H1 (cell line): ENCODE results near the gene CLDN14. TPM values are rescaled to one million over a fixed set of nuclear protein-coding genes. Genes with fewer than 3 reads are reported as not detected.
"Not testable (repeated sequence)": the region's sequence is repeated elsewhere in the genome, so short reads cannot be mapped to it uniquely, and the experiment has no call there.

ENCODE experiments used
- CTCF ChIA-PET: fragments of 300-600 bp; sonication (Branson Sonifier 250); formaldehyde crosslinking; loops from one replicate; lab custom pipeline; 2021; ENCODE audit not compliant: partially characterized antibody; lab: Charles Lee
- POLR2A ChIA-PET: fragments of 300-600 bp; sonication (Branson Sonifier 250); formaldehyde crosslinking; loops from one replicate; lab custom pipeline; 2021; ENCODE audit warnings: inconsistent platforms; ENCODE audit not compliant: partially characterized antibody; lab: Charles Lee
- DNase-seq, 2 experiments: peaks; one replicate each; pipeline versions ENCODE4 v3.0.0 to v3.0.0-alpha.2; 2010 to 2022; ENCODE audit warnings: low spot score in 2 of 2, low read depth in 1 of 2, mixed read lengths in 1 of 2
- FAIRE-seq: peaks from 2 replicates; lab custom pipeline; 2011; peaks lifted over from hg19 to GRCh38; lab: Jason Lieb, UNC
- H2AFZ ChIP-seq: 2 replicates; pipeline ENCODE4 v1.8.1; 2012; ENCODE audit warnings: low read length, inconsistent platforms
- H2AK5ac ChIP-seq: 2 replicates; pipeline ENCODE4 v1.6.1; 2013; ENCODE audit warnings: low read depth, low read length
- H2BK120ac ChIP-seq: replicated peaks from 2 replicates; pipeline ENCODE3; 2013; ENCODE audit warnings: low read depth, low read length, inconsistent platforms
- H2BK12ac ChIP-seq: 2 replicates; pipeline ENCODE4 v1.6.1; 2013; ENCODE audit warnings: low read depth, low read length
- H2BK15ac ChIP-seq: 2 replicates; pipeline ENCODE4 v1.6.1; 2013; ENCODE audit warnings: low read length
- H2BK20ac ChIP-seq: 2 replicates; pipeline ENCODE4 v1.6.1; 2013; ENCODE audit warnings: low read length
- H2BK5ac ChIP-seq: 2 replicates; pipeline ENCODE4 v1.6.1; 2013; ENCODE audit warnings: low read depth, low read length
- H3K14ac ChIP-seq: 2 replicates; pipeline ENCODE4 v1.6.1; 2013; ENCODE audit warnings: inconsistent platforms; ENCODE audit not compliant: insufficient read length
- H3K18ac ChIP-seq: 2 replicates; pipeline ENCODE4 v1.6.1; 2013; ENCODE audit warnings: low read length; ENCODE audit errors: extremely low read depth
- H3K23ac ChIP-seq: 2 replicates; pipeline ENCODE4 v1.6.1; 2013; ENCODE audit warnings: inconsistent platforms; ENCODE audit not compliant: insufficient read length
- H3K23me2 ChIP-seq: 2 replicates; pipeline ENCODE4 v1.6.1; 2013; ENCODE audit warnings: low read depth, low read length
- H3K27ac ChIP-seq: 2 replicates; pipeline ENCODE4 v1.6.1; 2011; ENCODE audit warnings: low read depth, low read length, inconsistent platforms
- H3K27me3 ChIP-seq, 4 experiments: replicated peaks in 1 of 4; 1 replicate in 1 of 4; 2 replicates in 3 of 4; pipeline versions ENCODE4 v1.6.1 to v1.8.1; 2011 to 2013; ENCODE audit warnings: low read length in 3 of 4, mild to moderate bottlenecking in 3 of 4, inconsistent platforms in 2 of 4, mixed read lengths in 2 of 4, moderate library complexity in 1 of 4; ENCODE audit not compliant: control insufficient read depth in 3 of 4, insufficient read depth in 3 of 4; ENCODE audit errors: extremely low read depth in 1 of 4
- H3K36me3 ChIP-seq, 4 experiments: 2 replicates each; pipeline versions ENCODE4 v1.6.1 to v1.8.1; 2011 to 2013; ENCODE audit warnings: mild to moderate bottlenecking in 4 of 4, low read length in 3 of 4, moderate library complexity in 2 of 4, control low read depth in 1 of 4, inconsistent platforms in 1 of 4; ENCODE audit not compliant: insufficient read depth in 4 of 4, control insufficient read depth in 2 of 4
- H3K4ac ChIP-seq: replicated peaks from 2 replicates; pipeline ENCODE3; 2013; ENCODE audit warnings: low read length, low read depth, mixed read lengths, inconsistent platforms; ENCODE audit not compliant: insufficient read length
- H3K4me1 ChIP-seq, 4 experiments: replicated peaks in 1 of 4; 1 replicate in 1 of 4; 2 replicates in 3 of 4; pipeline versions ENCODE4 v1.6.1 to v1.8.1; 2011 to 2013; ENCODE audit warnings: low read length in 3 of 4, inconsistent platforms in 2 of 4, mixed read lengths in 1 of 4; ENCODE audit not compliant: insufficient read depth in 4 of 4, control insufficient read depth in 3 of 4
- H3K4me2 ChIP-seq, 2 experiments: 2 replicates each; pipeline versions ENCODE4 v1.6.1 to v1.8.1; 2011 to 2013; ENCODE audit warnings: low read depth in 2 of 2, low read length in 2 of 2, control low read depth in 1 of 2, inconsistent platforms in 1 of 2, mild to moderate bottlenecking in 1 of 2; ENCODE audit not compliant: insufficient read depth in 1 of 2
- H3K4me3 ChIP-seq, 4 experiments: fragments of 200-600, 300-600 bp in 1 of 4; sonication (generic), shearing (Covaris generic), sonication (Bioruptor Twin) in 1 of 4; 2 replicates each; pipeline versions ENCODE4 v1.5.1 to v1.8.1; 2011 to 2016; ENCODE audit warnings: low read length in 4 of 4, low read depth in 3 of 4, control low read depth in 2 of 4, inconsistent platforms in 2 of 4, mild to moderate bottlenecking in 2 of 4, mixed read lengths in 1 of 4, moderate library complexity in 1 of 4; ENCODE audit not compliant: insufficient read depth in 2 of 4; ENCODE audit errors: extremely low read depth in 1 of 4
- H3K56ac ChIP-seq: replicated peaks from 2 replicates; pipeline ENCODE3; 2013; ENCODE audit warnings: low read depth, mild to moderate bottlenecking, mixed read lengths, low read length, inconsistent platforms; ENCODE audit not compliant: insufficient read length
- H3K79me1 ChIP-seq: 2 replicates; pipeline ENCODE4 v1.6.1; 2013; ENCODE audit warnings: low read depth, low read length, control low read depth
- H3K79me2 ChIP-seq, 2 experiments: 2 replicates each; pipeline versions ENCODE4 v1.6.1 to v1.8.1; 2012 to 2013; ENCODE audit warnings: low read length in 2 of 2, mild to moderate bottlenecking in 2 of 2, inconsistent platforms in 1 of 2; ENCODE audit not compliant: insufficient read depth in 2 of 2, control insufficient read depth in 1 of 2
- H3K9ac ChIP-seq, 4 experiments: replicated peaks in 1 of 4; 1 replicate in 1 of 4; 2 replicates in 3 of 4; pipeline versions ENCODE4 v1.6.1 to v1.8.1; 2011 to 2013; ENCODE audit warnings: low read depth in 3 of 4, low read length in 3 of 4, control low read depth in 2 of 4, mild to moderate bottlenecking in 2 of 4, moderate library complexity in 2 of 4, inconsistent platforms in 1 of 4; ENCODE audit errors: extremely low read depth in 1 of 4
- H3K9me3 ChIP-seq, 2 experiments: 2 replicates each; pipeline versions ENCODE4 v1.6.1 to v1.8.1; 2012 to 2013; ENCODE audit warnings: mild to moderate bottlenecking in 2 of 2, moderate library complexity in 2 of 2, control low read depth in 1 of 2, inconsistent platforms in 1 of 2, low read depth in 1 of 2, low read length in 1 of 2, mixed read lengths in 1 of 2; ENCODE audit not compliant: insufficient read depth in 2 of 2
- H4K20me1 ChIP-seq, 2 experiments: replicated peaks in 1 of 2; 2 replicates each; pipeline versions ENCODE3 to v1.8.1; 2011 to 2013; ENCODE audit warnings: inconsistent platforms in 2 of 2, low read length in 2 of 2, mild to moderate bottlenecking in 1 of 2; ENCODE audit not compliant: insufficient read depth in 2 of 2, control insufficient read depth in 1 of 2
- H4K5ac ChIP-seq: 2 replicates; pipeline ENCODE4 v1.6.1; 2013; ENCODE audit warnings: low read length, low read depth, mixed read lengths, inconsistent platforms; ENCODE audit not compliant: insufficient read length
- H4K8ac ChIP-seq: 2 replicates; pipeline ENCODE4 v1.8.0; 2013; ENCODE audit warnings: mild to moderate bottlenecking, moderate library complexity, low read length, inconsistent platforms; ENCODE audit not compliant: insufficient read depth; ENCODE audit errors: extremely low read depth
- H4K91ac ChIP-seq: replicated peaks from 2 replicates; pipeline ENCODE3; 2013; ENCODE audit warnings: low read length, mixed read lengths, inconsistent platforms; ENCODE audit not compliant: insufficient read length
- RBBP5 ChIP-seq: IDR thresholded peaks from 2 replicates; pipeline ENCODE4 v1.7.1; 2012; ENCODE audit warnings: low read depth, mild to moderate bottlenecking, inconsistent platforms, low read length, moderate library complexity, borderline replicate concordance
- WGBS, 2 experiments: shearing (Covaris generic) in 1 of 2; methylation state at CpG; one replicate each; pipeline versions ENCODE4 v1.1.6 to v1.1.7; 2013 to 2015; ENCODE audit warnings: low lambda C conversion rate in 2 of 2, mixed read lengths in 2 of 2, inconsistent platforms in 1 of 2, low coverage in 1 of 2, missing lambda C conversion rate in 1 of 2; ENCODE audit not compliant: insufficient replicate concordance in 2 of 2, insufficient coverage in 1 of 2, insufficient read length in 1 of 2; ENCODE audit errors: extremely low coverage in 1 of 2, missing lambda C conversion rate in 1 of 2; 5-methylcytosine and 5-hydroxymethylcytosine counted together
- polyA plus RNA-seq, 7 experiments: library from polyadenylated mRNA; depleted of rRNA in 3 of 7; stranded (reverse) in 5 of 7; unstranded in 2 of 7; fragments of >200 nt in 5 of 7; fragments of 200-250 nt in 2 of 7; gene quantifications; 1 replicate in 5 of 7; 2 replicates in 1 of 7; 4 replicates in 1 of 7; pipeline versions ENCODE4 v1.2.1 to v1.2.3, GENCODE V29; 2011 to 2013; ENCODE audit warnings: missing spikeins in 2 of 7, mixed read lengths in 2 of 7
- total RNA-seq: library from RNA; stranded (reverse); fragmentation: NEBNext Ultra II Directional; extraction: Animal tissue kit (Norgen Biotek cat#: 25700); gene quantifications from 2 replicates; pipeline ENCODE4 v1.2.1, GENCODE V29; 2021

Gene CLDN14
- total and polyA plus RNA-seq, 2 of the 8 experiments (the other 6 are each of a cell fraction or from before 2014, with no cell fraction given): 0.08 TPM; not detected in 1

GRCh38 chr21:36477001-36477400, 2.9 kb downstream of the CLDN14 start (continued):
- no peak for TF ChIP-seq RBBP5

GRCh38 chr21:36476541-36476940, 3.4 kb downstream of the CLDN14 start:
- H3K18ac ChIP-seq, H3K4ac ChIP-seq, FAIRE-seq, H2BK12ac ChIP-seq, H2BK15ac ChIP-seq, H4K20me1 ChIP-seq, H4K91ac ChIP-seq, H3K79me2 ChIP-seq, H2AK5ac ChIP-seq, H3K4me1 ChIP-seq, H3K23ac ChIP-seq, H3K9ac ChIP-seq, H4K8ac ChIP-seq, H3K4me2 ChIP-seq, H3K14ac ChIP-seq, POLR2A ChIA-PET, H3K56ac ChIP-seq, H2BK5ac ChIP-seq, H4K5ac ChIP-seq, H3K79me1 ChIP-seq, H3K4me3 ChIP-seq, H3K9me3 ChIP-seq, H3K27ac ChIP-seq, H2AFZ ChIP-seq, H3K23me2 ChIP-seq, H2BK20ac ChIP-seq, H3K36me3 ChIP-seq, H3K27me3 ChIP-seq, H2BK120ac ChIP-seq, DNase-seq: not testable (repeated sequence)
- CTCF ChIA-PET: interaction anchor here (0.7 to 1.8 kb wide), 2 partner anchors 71 to 217 kb away, joined by 3 to 4 read pairs; no protein-coding TSS in a partner anchor
- WGBS, 2 experiments: 97% methylated on average over 5 of the region's 5 CpGs; no CpG with 5 or more reads in 1 of the 2 experiments
